B cell (primary cell): ENCODE data around the gene FBXO30. TPM values are rescaled to one million over a fixed set of nuclear protein-coding genes. Genes with fewer than 3 reads are reported as not detected.

Experiments
- ATAC-seq: fragments of 200-7000 bp; cut with Tn5 transposase; one replicate; pipeline ENCODE4 v1.10.0; 2021; ENCODE audit warnings: low read depth, mild to moderate bottlenecking, moderate number of reproducible peaks, moderate library complexity
- CTCF ChIA-PET: fragments of 350-600 bp; sonication (Branson Sonifier 250); formaldehyde crosslinking; loops from one replicate; lab custom pipeline; 2021; ENCODE audit warnings: antibody characterized with exemption, inconsistent platforms; lab: Charles Lee
- POLR2A ChIA-PET: fragments of 350-600 bp; sonication (Branson Sonifier 250); formaldehyde crosslinking; loops from one replicate; lab custom pipeline; 2021; ENCODE audit warnings: antibody characterized with exemption; lab: Charles Lee
- DNase-seq: peaks from one replicate; pipeline ENCODE4 v3.0.0; 2013
- H2AFZ ChIP-seq: 2 replicates; pipeline ENCODE4 v1.6.1; 2012; ENCODE audit warnings: mild to moderate bottlenecking, low read depth, low read length; ENCODE audit not compliant: insufficient read depth, poor library complexity, severe bottlenecking
- H3K27ac ChIP-seq, 2 donors: 1 replicate in 1 of 2; 2 replicates in 1 of 2; pipeline ENCODE4 v1.5.1; 2012 to 2013; ENCODE audit warnings: low read length in 2 of 2, mild to moderate bottlenecking in 2 of 2, moderate library complexity in 1 of 2
- H3K27me3 ChIP-seq, 4 experiments: fragments of 200-600 bp in 1 of 4; sonication (generic) in 1 of 4; replicated peaks in 1 of 4; 1 replicate in 2 of 4; 2 replicates in 2 of 4; pipeline versions ENCODE4 v1.6.1 to v1.7.0; 2013 to 2016; ENCODE audit warnings: low read length in 3 of 4, mild to moderate bottlenecking in 2 of 4, mixed read lengths in 1 of 4, moderate library complexity in 1 of 4; ENCODE audit not compliant: insufficient read depth in 4 of 4, control insufficient read depth in 3 of 4; ENCODE audit errors: control extremely low read depth in 1 of 4
- H3K36me3 ChIP-seq, 2 experiments: replicated peaks in 1 of 2; 1 replicate in 1 of 2; 2 replicates in 1 of 2; pipeline versions ENCODE4 v1.6.1 to v1.7.1; 2013; ENCODE audit warnings: low read length in 1 of 2; ENCODE audit not compliant: insufficient read depth in 2 of 2, control insufficient read depth in 1 of 2; ENCODE audit errors: control extremely low read depth in 1 of 2, extremely low read depth in 1 of 2
- H3K4me1 ChIP-seq, 2 donors: fragments of 200-600 bp in 1 of 2; sonication (generic) in 1 of 2; 1 replicate in 1 of 2; 2 replicates in 1 of 2; pipeline versions ENCODE4 v1.5.1 to v1.6.1; 2013 to 2017; ENCODE audit warnings: low read length in 2 of 2; ENCODE audit not compliant: control insufficient read depth in 2 of 2, insufficient read depth in 2 of 2
- H3K4me2 ChIP-seq: replicated peaks from 2 replicates; pipeline ENCODE3; 2012; ENCODE audit warnings: mild to moderate bottlenecking, low read depth, low read length; ENCODE audit not compliant: poor library complexity, severe bottlenecking
- H3K4me3 ChIP-seq, 5 experiments: fragments of 200-600 bp in 1 of 5; sonication (generic) in 1 of 5; 1 replicate in 3 of 5; 2 replicates in 2 of 5; pipeline versions ENCODE4 v1.5.1 to v1.7.0; 2011 to 2016; ENCODE audit warnings: low read length in 4 of 5, mild to moderate bottlenecking in 4 of 5, low read depth in 2 of 5, control low read depth in 1 of 5, moderate library complexity in 1 of 5; ENCODE audit not compliant: insufficient read depth in 1 of 5; ENCODE audit errors: control extremely low read depth in 1 of 5, extremely low read depth in 1 of 5
- H3K79me2 ChIP-seq: fragments of 200-600 bp; sonication (generic); one replicate; pipeline ENCODE4 v1.6.0; 2016; ENCODE audit warnings: low read length; ENCODE audit not compliant: control insufficient read depth, insufficient read depth
- H3K9ac ChIP-seq: fragments of 200-600 bp; sonication (generic); 2 replicates; pipeline ENCODE4 v1.6.1; 2017; ENCODE audit warnings: mild to moderate bottlenecking, low read length, moderate library complexity
- H3K9me3 ChIP-seq, 3 donors: one replicate each; pipeline versions ENCODE4 v1.6.1 to v1.7.1; 2013; ENCODE audit warnings: low read length in 2 of 3; ENCODE audit not compliant: control insufficient read depth in 2 of 3, insufficient read depth in 1 of 3; ENCODE audit errors: control extremely low read depth in 1 of 3
- H4K20me1 ChIP-seq: 2 replicates; pipeline ENCODE4 v1.6.0; 2012; ENCODE audit warnings: mild to moderate bottlenecking, low read length; ENCODE audit not compliant: insufficient read depth, control insufficient read depth, poor library complexity, severe bottlenecking
- H3K27ac Mint-ChIP-seq: one replicate; pipeline ENCODE4 v1.8.0; 2021; ENCODE audit warnings: mixed read lengths
- H3K27me3 Mint-ChIP-seq: one replicate; pipeline ENCODE4 v1.8.0; 2021; ENCODE audit warnings: mixed read lengths
- H3K4me1 Mint-ChIP-seq: one replicate; pipeline ENCODE4 v1.8.0; 2021; ENCODE audit warnings: mixed read lengths
- H3K4me3 Mint-ChIP-seq: one replicate; pipeline ENCODE4 v1.8.0; 2021; ENCODE audit warnings: mixed read lengths
- H3K9me3 Mint-ChIP-seq: one replicate; pipeline ENCODE4 v1.8.0; 2022; ENCODE audit warnings: mixed read lengths; ENCODE audit not compliant: insufficient read depth
- EZH2 ChIP-seq: IDR thresholded peaks from 2 replicates; pipeline ENCODE4 v1.6.1; 2012; ENCODE audit warnings: borderline replicate concordance, low read depth, mild to moderate bottlenecking, moderate library complexity, low read length; ENCODE audit not compliant: insufficient read depth, poor library complexity, severe bottlenecking
- WGBS: methylation state at CpG from one replicate; pipeline ENCODE4 v1.1.5; 2013; ENCODE audit warnings: missing lambda C conversion rate; ENCODE audit not compliant: insufficient coverage; 5-methylcytosine and 5-hydroxymethylcytosine counted together
- intact Hi-C: fragments of 100-400 bp; cut with micrococcal nuclease; formaldehyde crosslinking; loops from one replicate; pipeline ENCODE4 v1.10.0; 2022
- polyA plus RNA-seq: library from polyadenylated mRNA; depleted of rRNA; stranded (reverse); fragments of >200 nt; gene quantifications from 2 replicates; pipeline ENCODE4 v1.2.3, GENCODE V29; 2012
- total RNA-seq, 2 donors: library from RNA; stranded (reverse); fragments of 120-200 nt in 1 of 2; gene quantifications; 1 replicate in 1 of 2; 2 replicates in 1 of 2; pipeline versions ENCODE4 v1.2.3 to v1.2.4, GENCODE V29; 2013 to 2022
- TF ChIP-seq, protein P1 (sequence below): fragments of 200-600 bp; IDR thresholded peaks from one replicate; pipeline ENCODE4 v1.8.0; 2022; ENCODE audit warnings: antibody characterized with exemption, mild to moderate bottlenecking

Gene FBXO30
- total and polyA plus RNA-seq, 2 donors (not counting 1 experiment from before 2014, with no cell fraction given), result 0.85 to 9.7 TPM

DNA sequence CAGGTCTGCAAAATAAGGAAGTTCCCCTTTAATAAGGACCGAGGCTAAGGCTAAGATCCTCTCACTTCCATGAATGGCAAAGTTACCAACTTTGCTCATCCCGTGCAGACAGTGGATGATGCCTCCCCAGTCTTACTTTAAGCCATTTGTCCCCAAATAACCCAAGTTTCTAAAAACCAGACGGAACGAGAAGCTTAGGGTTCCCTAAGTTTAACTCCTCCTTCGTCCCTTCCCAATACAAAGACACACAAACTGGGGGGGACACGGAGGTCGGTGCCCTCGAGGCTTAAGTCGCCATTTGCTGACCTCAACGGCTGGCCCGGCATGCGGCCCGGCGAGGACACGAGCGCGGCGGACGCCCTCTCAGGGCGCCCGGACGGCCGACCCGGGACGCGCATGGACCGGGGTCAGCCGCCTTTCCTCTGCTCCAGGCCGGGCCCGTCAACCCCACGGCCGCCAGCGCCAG is 527 bp downstream of the FBXO30 start:
- H3K27me3 Mint-ChIP-seq, result no peaks in the 10 kb centered on the region
- H3K4me3 Mint-ChIP-seq, result peak overlapping the region; percentile 96
- CTCF ChIA-PET, result interaction anchor here (1.1 to 2.6 kb wide), 4 partner anchors 74 to 151 kb away, joined by 4 to 18 read pairs (median 6); partner anchors contain the start of genes EPM2A and SHPRH
- POLR2A ChIA-PET, result interaction anchor here (2.4 to 3.2 kb wide), 2 partner anchors 79 to 150 kb away, joined by 13 to 21 read pairs; partner anchors contain the start of genes EPM2A and SHPRH
- H3K4me1 Mint-ChIP-seq, result peaks cover 50% of the 10 kb centered on the region
- Histone ChIP-seq H3K79me2 (peaks cover 39% of the 10 kb centered on the region), H3K9ac (peak overlapping the region; percentile 77), H2AFZ (peak overlapping the region; percentile 94), H3K27me3 (no peaks in the 10 kb centered on the region), H3K27ac (peak overlapping the region in 1 of 2 donors; percentile 89), H3K4me2 (peak overlapping the region; percentile 89), H3K4me1 (peaks cover 27 to 32% of the 10 kb centered on the region in 2 donors), H3K36me3 (no peaks in the 10 kb centered on the region), H3K9me3 (no peaks in the 10 kb centered on the region), H3K4me3 (peak overlapping the region; percentile 60 to 94 (median 90)), H4K20me1 (peaks cover 11% of the 10 kb centered on the region)
- H3K27ac Mint-ChIP-seq, result peak overlapping the region; percentile 88
- ATAC-seq, result no peak
- DNase-seq, result peak; percentile 58
- WGBS, result under 1% methylated on average over 33 of the region's 33 CpGs
- TF ChIP-seq, protein P1, sequence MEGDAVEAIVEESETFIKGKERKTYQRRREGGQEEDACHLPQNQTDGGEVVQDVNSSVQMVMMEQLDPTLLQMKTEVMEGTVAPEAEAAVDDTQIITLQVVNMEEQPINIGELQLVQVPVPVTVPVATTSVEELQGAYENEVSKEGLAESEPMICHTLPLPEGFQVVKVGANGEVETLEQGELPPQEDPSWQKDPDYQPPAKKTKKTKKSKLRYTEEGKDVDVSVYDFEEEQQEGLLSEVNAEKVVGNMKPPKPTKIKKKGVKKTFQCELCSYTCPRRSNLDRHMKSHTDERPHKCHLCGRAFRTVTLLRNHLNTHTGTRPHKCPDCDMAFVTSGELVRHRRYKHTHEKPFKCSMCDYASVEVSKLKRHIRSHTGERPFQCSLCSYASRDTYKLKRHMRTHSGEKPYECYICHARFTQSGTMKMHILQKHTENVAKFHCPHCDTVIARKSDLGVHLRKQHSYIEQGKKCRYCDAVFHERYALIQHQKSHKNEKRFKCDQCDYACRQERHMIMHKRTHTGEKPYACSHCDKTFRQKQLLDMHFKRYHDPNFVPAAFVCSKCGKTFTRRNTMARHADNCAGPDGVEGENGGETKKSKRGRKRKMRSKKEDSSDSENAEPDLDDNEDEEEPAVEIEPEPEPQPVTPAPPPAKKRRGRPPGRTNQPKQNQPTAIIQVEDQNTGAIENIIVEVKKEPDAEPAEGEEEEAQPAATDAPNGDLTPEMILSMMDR, result no peak
- no peak for TF ChIP-seq EZH2
- no peaks in the 10 kb centered on the region for H3K9me3 Mint-ChIP-seq
- intact Hi-C loops, result loop anchor here (1.0 to 5.0 kb wide), 5 partner anchors 50 to 1597 kb away; partner anchors contain the start of genes EPM2A and SHPRH
